GM19238 (cell line): Measurements from ENCODE around the gene THSD4.
"Not testable (repeated sequence)": the region's sequence is repeated elsewhere in the genome, so short reads cannot be mapped to it uniquely, and the experiment has no call there.

Source experiments
- DNase-seq: peaks from one replicate; pipeline ENCODE4 v3.0.0; 2011; ENCODE audit warnings: low spot score; ENCODE audit not compliant: insufficient read length

THSD4 gene

GRCh38 chr15:71148048-71148447 is 32.8 kb downstream of the THSD4 start:
- DNase-seq, result no peak

- DNase-seq, result no peak
Observed at GRCh38 chr15:71149646-71150557, 34.6 kb downstream of the THSD4 start.

- no peak for DNase-seq
Observed at GRCh38 chr15:71151081-71151480, 35.8 kb downstream of the THSD4 start.

- no peak for DNase-seq
Observed at GRCh38 chr15:71152542-71152941, 37.3 kb downstream of the THSD4 start.

DNA sequence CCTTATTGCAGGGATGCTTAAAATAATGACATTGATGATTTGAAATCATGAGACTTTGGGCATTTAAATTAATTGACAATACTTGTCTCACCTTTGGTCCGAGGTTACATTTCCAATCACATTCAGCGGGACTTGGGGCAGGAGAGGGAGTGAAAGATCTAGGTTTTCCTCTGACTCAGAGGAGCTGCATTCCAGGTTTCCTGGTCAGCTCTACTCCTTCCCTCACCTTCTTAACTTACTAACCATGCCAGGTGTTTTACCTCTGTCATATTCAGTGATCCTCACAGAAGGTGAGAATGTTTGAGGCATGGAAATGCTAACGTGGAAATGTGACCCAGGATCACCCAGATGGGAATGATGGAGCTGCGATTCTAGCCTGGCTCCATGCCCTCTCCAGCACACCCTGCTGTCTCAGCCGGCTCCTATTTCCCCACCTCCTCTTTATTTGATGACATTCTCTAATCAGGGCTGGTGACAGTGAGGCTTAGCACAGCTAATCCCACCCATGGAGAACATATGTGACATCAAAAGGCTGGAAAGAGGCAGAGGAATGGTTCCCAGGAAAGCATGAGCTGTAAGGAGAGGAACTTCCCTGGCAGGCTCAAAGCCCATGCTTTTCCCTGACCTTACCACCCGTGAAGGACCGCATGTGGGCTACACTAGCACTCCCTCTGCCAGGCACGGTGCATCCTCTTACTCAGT is 38.7 kb downstream of the THSD4 start:
- DNase-seq, result no peak

GRCh38 chr15:71154607-71155200 is 39.4 kb downstream of the THSD4 start:
- DNase-seq, result no peak

GRCh38 chr15:71155534-71155933 is 40.3 kb downstream of the THSD4 start:
- no peak for DNase-seq

DNA sequence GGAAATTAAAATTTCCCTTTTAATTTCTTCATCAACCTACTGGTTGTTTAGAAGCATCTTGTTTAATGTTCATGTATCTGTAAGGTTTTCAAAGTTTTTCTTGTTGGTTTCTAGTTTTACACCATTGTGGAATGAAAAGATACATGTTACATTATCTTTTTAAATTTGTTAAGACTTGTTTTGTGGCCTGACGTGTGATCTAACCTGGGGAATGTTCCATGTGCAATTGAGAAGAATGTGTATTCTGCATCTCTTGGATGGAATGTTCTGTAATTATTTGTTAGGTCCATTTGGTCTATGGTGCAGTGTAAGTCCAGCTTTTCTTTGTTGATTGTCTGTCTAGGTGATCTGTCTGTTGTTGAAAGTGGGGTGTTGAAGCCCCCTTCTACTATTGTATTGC is 45.7 kb downstream of the THSD4 start:
- DNase-seq, result no peak

DNA sequence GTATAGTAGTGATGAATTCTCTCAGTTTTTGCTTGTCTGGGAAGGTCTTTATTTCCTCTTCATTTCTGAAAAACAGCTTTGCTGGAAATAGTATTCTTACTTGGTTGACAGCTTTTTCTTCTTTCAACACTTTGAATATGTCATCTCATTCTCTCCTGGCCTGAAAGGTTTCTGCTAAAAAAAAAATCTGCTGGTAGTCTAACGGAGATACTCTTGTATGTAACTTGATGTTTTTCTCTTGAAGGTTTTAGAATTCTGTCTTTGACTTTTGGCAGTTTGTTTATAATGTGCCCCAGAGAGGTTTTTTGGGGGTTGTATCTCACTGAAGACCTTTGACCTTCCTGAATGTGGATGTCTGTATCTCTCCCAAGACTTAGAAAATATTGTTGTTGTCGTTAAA is 47.0 kb downstream of the THSD4 start:
- DNase-seq, result no peak

DNA sequence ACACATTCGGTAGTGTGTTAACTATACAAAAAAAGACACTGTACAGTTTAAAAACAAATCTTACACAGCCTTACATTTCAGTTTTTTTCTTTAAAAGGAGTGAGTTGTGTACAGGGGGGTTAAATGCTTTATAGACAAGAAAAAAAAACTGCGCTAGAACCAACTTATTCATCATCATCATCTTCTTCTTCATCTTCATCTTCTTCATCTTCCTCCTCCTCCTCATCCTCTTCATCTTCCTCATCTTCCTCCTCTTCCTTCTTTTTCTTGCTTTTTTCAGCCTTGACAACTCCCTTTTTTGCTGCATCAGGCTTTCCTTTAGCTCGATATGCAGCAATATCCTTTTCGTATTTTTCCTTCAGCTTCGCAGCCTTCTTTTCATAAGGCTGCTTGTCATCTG is 49.3 kb downstream of the THSD4 start:
- not testable (repeated sequence) for DNase-seq

- no peak for DNase-seq
Observed at GRCh38 chr15:71167445-71168165, 52.3 kb downstream of the THSD4 start.

DNA sequence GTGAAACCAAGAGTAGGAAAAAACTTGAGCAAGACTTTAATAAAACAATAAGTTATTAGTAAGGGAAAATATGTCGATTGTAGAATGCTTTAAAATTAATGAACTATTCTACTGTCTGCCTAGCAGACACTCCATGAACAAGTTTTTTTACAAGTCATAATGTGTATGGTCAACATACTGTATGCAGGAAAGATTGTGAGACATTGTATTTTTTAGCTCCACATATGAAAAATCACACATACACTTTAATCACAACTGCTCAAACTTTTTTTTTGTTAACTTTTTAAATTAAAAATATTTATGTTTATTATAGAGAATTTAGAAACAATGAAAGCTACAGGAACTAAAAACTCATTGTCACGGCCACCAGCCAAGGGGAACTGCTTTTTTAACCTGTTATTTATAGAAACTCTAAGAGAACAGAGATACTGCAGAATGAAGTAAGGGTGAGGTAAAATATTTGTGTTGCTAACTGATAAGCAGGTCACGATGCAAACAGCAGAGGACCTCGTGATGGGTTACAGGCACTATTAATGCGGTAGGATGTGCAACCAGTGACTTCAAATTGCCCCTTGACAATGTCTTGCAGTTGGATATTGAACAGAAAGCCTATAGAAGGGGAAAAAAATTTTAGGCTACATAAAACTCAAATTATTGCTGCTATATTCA is 53.0 kb downstream of the THSD4 start:
- no peak for DNase-seq

DNA sequence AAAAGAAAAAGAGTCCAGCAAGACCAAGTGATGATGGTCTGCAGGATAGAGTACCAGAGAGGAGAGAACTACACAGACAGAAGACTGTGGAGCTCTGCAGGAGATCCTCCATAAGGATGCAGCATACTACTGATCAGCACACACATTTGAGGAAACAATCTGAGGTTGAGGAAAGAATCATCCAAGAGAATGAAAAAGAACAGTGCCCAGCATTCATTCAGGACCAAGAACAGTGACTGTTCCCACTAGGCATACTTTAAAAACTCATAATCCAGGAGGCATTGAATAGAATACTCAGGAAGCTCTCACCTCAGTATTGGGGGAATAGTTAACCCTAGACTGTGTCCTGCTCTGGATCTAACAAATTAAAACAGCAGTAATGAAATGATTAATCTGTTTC is 54.9 kb downstream of the THSD4 start:
- no peak for DNase-seq

DNA sequence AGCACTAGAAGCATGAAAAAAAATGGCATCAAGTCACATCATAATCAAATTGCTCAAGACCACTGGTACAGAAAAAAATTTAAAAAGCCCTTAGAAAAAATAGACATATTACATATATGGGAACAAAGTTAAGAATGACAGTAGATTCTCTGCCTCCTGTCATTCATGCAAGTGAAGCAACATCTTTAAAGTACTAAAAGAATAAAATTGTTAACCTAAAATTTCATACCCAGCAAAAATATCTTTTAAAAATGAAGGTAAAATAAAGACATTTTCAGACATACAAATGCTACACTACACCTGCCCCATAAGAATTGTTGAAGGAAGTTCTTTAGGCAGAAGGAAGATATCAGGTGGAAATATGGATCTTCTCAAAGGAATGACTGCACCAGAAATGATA is 55.9 kb downstream of the THSD4 start:
- no peak for DNase-seq

GRCh38 chr15:71174360-71174759 is 59.1 kb downstream of the THSD4 start:
- DNase-seq, result not testable (repeated sequence)

DNA sequence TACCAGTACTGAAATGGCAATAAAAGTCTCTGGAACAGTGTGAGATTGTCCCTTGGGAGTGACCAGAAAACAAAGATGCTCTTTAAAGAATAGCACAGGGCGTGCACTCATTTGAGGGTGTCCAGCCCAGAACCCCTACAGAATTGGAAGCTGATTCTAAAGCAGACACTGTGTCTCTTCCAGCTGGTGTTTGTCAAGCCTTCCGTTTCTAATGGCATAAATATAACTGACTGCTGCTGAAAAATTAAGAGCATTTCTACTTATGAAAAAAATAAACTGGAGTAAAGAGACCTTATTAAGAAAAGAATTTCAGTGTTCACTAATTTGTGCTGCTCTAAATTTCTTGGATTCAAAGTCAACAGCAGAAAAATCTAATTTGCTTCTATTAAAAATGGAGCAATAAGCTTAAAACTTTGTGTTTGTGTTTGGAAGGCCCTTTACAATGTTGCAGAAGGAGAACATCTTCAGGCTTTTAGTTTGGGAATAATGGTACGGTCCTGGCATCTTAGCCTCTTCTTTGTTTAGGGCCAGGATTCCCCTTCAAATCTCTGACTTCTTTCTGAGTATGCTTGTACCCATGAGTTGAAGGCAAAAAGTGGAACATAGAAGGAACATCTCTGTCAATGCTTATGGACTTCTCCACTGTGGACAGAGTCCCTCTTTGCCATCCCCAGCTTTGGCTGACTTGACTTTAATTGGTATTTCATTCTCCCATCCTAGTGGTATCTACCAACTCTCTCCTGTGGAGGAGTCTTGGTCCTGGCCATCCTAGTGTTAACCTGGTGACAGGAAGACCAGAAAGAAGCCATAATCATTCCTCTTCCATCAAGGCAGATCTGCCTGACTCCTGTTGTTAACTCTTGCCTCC is 65.9 kb downstream of the THSD4 start:
- DNase-seq, result no peak

GRCh38 chr15:71182522-71182921 is 67.3 kb downstream of the THSD4 start:
- DNase-seq, result no peak

DNA sequence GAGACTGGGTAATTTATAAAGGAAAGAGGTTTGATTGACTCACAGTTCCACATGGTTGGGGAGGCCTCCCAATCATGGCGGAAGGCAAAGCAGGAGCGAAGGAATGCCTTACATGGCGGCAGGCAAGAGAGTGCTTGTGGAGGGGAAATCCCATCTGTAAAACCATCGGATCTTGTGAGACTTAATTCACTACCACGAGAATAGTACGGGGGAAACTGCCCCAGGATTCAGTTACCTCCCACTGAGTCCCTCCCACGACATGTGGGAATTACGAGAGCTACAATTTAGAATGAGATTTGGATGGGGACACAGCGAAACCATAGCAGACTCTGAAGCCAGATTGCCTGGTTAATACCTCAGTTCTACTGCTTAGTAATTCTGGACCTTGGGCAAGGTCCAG is 67.8 kb downstream of the THSD4 start:
- no peak for DNase-seq

DNA sequence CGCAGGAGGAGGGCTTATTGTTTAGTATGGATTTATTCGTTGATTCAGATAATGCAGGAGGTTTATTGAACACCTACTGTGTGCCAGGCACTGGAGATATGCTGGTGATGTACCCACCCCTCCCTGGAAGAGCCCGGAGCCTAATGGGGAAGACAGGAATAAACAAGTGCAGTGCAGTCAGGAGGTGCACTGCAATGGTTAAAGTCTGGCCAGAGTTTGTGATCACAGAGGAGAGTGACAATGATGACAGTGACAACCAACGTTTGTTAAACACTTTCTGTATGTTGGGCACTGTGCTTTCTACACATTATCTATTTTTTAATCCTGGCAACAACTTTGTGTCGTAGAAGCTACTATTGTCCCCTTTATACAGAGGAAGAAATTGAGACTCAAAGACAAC is 70.4 kb downstream of the THSD4 start:
- DNase-seq, result no peak

DNA sequence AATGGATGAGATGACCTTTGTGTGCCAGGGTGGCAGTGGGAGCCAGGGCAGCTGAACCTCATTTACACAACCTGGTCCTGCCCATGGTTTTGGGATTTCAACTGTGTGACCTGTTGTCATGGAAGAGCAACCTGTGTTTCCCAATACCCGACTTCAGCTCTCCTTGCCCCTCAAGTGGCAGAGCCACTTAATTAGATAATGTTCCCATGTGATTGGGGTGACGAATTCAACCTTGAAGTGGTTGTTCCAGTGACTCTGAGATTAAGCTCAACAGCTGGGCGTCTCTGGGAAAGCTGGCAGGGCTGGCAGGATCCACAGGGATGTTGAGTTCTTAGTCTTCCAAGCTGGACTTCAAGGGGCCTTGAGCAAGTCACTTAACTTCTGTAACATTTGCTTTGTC is 71.0 kb downstream of the THSD4 start:
- DNase-seq, result no peak
